Subcutaneous adipose tissue (tissue), 4 donors: Measurements from ENCODE around the gene OPRPN. TPM values are rescaled to one million over a fixed set of nuclear protein-coding genes. Genes with fewer than 3 reads are reported as not detected.

Experiments
- total RNA-seq, 4 donors: library from RNA; depleted of rRNA; stranded (reverse); fragments of >200 nt; gene quantifications; one replicate each; pipeline ENCODE4 v1.1.0, GENCODE V29; 2016
- TF ChIP-seq, protein P1 (sequence below): fragments of 450-650 bp; IDR thresholded peaks from one replicate; pipeline ENCODE4 v1.5.1; 2016; ENCODE audit warnings: low read depth, mild to moderate bottlenecking, control low read depth, antibody characterized with exemption, moderate library complexity

OPRPN gene
- total RNA-seq, 4 donors from 2014 or later, result not detected

DNA sequence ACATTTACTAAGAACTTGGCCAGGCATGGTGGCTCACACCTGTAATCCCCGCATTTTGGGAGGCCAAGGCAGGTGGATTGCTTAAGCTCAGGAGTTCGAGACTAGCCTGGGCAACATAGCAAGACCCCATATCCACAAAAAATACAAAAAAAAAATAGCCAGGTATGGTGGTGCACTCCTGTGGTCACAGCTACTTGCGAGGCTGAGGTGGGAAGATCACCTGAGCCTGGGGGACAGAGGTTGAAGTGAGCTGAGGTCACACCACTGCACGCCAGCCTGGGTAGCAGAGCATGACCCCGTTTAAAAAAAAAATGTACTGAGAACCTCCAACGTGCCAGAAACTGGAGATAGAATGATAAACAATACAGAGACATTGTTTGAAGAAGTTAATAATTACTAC lies 8.0 kb downstream of the OPRPN start:
- TF ChIP-seq, protein P1, sequence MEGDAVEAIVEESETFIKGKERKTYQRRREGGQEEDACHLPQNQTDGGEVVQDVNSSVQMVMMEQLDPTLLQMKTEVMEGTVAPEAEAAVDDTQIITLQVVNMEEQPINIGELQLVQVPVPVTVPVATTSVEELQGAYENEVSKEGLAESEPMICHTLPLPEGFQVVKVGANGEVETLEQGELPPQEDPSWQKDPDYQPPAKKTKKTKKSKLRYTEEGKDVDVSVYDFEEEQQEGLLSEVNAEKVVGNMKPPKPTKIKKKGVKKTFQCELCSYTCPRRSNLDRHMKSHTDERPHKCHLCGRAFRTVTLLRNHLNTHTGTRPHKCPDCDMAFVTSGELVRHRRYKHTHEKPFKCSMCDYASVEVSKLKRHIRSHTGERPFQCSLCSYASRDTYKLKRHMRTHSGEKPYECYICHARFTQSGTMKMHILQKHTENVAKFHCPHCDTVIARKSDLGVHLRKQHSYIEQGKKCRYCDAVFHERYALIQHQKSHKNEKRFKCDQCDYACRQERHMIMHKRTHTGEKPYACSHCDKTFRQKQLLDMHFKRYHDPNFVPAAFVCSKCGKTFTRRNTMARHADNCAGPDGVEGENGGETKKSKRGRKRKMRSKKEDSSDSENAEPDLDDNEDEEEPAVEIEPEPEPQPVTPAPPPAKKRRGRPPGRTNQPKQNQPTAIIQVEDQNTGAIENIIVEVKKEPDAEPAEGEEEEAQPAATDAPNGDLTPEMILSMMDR, result no peak

DNA sequence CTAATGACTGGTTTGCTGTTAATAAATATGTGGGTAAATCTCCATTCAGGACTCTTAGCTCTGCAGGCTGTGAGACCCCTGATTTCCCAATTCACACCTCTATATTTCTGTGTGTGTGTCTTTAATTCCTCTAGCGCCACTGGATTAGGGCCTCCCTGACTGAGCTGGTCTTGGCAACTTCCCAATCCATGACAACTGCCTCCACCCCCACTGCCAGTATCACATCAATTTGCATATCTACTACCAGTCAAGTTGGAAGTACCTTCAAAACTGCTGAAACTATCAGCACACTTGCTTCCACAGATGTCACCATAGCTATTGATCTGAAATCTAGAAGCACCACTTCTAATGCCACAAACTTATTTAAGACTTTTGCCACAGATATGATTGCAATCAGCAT lies 27.6 kb downstream of the OPRPN start:
- TF ChIP-seq, protein P1, result no peak

DNA sequence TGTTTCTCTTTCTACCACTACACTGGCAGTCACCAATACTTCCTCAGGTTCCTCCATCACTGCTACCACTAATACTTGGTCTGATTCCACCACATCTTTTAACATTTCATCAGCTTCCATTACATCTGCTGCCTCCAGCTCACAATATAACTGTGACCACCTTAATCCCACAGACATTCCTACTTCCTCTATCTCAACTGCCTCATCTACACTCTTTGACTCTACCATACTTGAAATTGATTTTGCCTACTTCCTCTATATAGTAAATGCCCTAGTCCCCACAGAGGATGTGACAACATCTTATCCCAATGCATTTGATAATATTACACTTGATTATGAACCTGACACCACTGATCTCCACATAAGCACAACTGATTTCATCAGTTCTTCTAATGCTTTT lies 29.0 kb downstream of the OPRPN start:
- TF ChIP-seq, protein P1, result no peak

DNA sequence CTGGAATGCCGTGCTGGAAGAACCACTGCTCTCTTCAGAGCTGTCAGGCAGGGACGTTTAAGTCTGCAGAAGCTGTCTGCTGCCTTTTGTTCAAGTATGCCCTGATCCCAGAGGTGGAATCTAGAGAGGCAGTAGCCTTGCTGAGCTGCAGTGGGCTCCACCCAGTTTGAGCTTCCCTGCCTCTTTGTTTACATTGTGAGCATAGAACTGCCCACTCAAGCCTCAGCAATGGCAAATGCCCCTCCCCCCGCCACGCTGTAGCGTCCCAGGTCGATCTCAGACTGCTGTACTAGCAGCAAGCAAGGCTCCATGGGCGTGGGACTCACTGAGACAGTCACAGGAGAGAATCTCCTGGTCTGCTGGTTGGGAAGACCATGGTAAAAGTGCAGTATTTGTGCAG lies 39.5 kb downstream of the OPRPN start:
- TF ChIP-seq, protein P1, result no peak

DNA sequence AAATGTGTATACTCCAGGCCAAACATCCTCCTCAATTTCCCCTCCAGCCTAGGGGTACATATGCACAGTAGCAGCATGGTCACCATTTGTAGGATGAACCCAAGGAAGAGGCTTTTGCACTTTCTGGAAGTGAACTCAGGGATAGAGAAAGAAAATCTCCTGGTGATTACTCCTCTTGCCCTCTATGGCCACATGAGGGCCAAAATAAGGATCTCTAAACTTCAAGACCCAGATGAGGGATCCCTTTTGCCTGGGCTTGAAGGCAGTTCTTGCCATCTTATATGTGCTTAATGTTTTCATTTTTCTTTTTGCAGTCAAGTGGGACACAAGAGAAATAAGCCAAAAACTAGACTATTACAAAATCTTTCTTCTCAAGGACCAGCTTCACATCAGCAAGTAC lies 44.7 kb downstream of the OPRPN start:
- TF ChIP-seq, protein P1, result no peak

DNA sequence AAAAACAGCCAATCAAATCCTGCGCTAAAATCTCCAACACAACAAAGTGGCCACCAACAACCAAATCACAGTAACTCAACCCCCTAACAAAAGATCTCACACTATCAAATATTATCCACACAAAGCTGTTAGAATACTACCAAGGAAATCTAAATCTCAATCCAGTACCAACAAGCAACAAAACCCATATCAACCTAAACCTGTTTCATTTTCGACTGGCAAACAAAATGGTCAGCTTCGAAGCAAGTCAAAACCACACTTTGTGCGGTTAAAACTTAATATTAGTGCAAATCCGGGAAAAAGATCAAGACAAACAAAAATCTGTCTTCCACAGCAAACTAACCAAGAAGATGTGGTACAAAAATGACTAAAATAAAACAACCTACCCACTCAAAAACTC lies 45.6 kb downstream of the OPRPN start:
- TF ChIP-seq, protein P1, result no peak

DNA sequence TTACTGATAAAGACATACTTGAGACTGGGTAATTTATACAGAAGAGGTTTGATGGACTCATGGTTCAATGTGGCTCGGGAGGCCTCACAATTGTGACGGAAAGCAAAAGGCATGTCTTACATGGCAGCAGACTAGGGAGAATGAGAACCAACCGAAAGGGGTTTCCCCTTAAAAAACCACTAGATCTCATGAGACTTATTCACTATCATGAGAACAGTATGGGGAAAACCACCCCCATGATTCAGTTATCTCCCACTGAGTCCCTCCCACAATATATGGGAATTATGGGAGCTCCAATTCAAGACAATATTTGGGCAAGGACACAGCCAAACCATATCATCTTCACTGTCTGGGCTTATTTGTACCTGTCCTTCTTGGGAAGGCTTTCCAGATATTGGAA lies 51.5 kb downstream of the OPRPN start:
- TF ChIP-seq, protein P1, result no peak

DNA sequence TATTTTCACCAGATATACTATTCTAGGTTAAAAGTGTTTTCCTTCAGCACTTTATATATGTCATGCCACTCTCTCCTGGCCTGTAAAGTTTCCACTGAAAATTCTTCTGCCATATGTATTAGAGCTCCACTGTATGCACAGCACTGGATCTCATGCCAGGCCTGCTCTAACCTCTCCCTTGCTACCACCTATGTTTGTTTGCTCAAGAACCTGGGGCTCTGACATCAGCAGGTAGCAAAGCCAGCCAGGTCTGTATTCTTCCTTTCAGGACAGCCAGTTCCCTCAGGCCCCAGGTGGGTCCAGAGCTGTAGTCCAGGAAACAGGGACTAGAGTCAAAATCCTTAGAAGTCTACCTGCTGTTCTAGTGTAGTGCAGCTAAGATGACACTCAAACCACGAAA lies 55.2 kb downstream of the OPRPN start:
- TF ChIP-seq, protein P1, result no peak
